ENCODE measurements around the gene TMEM39A.

DNA sequence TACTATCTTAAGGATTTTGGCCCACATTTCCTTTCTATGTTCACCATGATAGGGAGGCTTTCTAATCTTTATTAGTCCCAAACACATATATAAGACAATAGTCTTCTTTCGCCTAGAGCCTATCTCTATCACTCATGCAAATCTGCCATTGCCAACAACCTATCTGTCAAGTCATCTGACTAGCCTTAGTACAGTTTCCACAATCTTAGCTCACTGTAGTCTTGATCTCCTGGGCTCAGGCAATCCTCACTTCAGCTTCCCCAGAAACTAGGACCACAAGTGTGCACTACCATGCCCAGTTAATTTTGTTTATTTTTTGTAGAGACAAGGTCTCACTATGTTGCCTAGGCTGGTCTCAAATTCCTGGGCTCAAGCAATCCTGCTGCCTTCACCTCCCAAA lies 6.9 kb downstream of the TMEM39A start:
- TF ChIP-seq, protein P1, sequence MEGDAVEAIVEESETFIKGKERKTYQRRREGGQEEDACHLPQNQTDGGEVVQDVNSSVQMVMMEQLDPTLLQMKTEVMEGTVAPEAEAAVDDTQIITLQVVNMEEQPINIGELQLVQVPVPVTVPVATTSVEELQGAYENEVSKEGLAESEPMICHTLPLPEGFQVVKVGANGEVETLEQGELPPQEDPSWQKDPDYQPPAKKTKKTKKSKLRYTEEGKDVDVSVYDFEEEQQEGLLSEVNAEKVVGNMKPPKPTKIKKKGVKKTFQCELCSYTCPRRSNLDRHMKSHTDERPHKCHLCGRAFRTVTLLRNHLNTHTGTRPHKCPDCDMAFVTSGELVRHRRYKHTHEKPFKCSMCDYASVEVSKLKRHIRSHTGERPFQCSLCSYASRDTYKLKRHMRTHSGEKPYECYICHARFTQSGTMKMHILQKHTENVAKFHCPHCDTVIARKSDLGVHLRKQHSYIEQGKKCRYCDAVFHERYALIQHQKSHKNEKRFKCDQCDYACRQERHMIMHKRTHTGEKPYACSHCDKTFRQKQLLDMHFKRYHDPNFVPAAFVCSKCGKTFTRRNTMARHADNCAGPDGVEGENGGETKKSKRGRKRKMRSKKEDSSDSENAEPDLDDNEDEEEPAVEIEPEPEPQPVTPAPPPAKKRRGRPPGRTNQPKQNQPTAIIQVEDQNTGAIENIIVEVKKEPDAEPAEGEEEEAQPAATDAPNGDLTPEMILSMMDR (IDR thresholded peaks at IDR 0.05): no peak
- TF ChIP-seq POLR2A (IDR thresholded peaks at IDR 0.05) (no peak), EP300 (IDR thresholded peaks at IDR 0.05; ENCODE audit: low read depth) (no peak), POLR2AphosphoS5 (IDR thresholded peaks at IDR 0.05) (no peak)

Measured in transverse colon (tissue), 4 donors.